H54 (cell line): ENCODE data around the gene MAGI1.

Experiments
- DNase-seq: peaks from one replicate; pipeline ENCODE4 v3.0.0; 2011; ENCODE audit warnings: low spot score, mixed read lengths; ENCODE audit not compliant: insufficient read length
- FAIRE-seq: peaks from 3 replicates; lab custom pipeline; 2011; peaks lifted over from hg19 to GRCh38; lab: Jason Lieb, UNC
- POLR2A ChIP-seq: IDR thresholded peaks from 2 replicates; pipeline ENCODE4 v1.6.1; 2011; ENCODE audit warnings: low read depth, mild to moderate bottlenecking, low read length

Gene MAGI1

DNA sequence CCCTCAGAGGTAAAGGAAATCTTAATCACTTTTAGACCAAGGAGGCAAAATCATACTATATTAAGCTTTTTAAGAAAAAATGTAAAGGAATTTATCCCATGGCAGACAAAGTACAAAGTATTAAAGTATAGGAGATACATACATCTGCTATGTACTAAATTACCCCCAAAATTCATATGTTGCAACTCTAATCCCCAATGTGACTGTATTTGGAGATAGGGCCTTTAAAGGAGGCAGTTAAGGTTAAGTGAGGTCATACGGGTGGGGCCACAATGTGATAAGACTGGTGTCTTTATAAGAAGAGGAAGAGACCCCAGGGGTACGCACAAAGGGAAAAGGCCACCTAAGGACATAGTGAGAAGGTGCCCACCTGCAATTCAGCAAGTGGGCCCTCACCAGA lies 693.9 kb downstream of the MAGI1 start:
- no peak for TF ChIP-seq POLR2A
- DNase-seq (no peak), FAIRE-seq (no peak)

DNA sequence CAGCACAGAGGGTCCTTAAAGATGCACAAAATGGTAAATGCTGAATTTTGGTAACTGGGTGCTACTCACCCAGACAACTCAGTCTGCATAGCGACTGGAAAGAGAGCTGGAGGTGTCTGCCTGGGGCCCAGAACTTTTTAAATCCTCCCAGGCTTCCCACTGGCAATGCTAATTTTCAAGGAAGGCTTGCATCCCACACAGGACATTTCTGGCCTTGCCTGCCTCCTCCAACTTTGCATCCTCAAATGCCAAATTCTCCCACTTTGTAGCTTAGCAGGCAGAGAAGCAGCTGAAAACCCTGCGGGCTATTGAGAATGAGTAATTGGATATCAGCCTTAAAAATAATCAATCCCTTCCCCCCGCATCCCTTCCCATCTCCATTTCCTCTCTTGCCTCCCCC lies 694.3 kb downstream of the MAGI1 start:
- TF ChIP-seq POLR2A, result no peak
- no peak for FAIRE-seq
- no peak for DNase-seq

DNA sequence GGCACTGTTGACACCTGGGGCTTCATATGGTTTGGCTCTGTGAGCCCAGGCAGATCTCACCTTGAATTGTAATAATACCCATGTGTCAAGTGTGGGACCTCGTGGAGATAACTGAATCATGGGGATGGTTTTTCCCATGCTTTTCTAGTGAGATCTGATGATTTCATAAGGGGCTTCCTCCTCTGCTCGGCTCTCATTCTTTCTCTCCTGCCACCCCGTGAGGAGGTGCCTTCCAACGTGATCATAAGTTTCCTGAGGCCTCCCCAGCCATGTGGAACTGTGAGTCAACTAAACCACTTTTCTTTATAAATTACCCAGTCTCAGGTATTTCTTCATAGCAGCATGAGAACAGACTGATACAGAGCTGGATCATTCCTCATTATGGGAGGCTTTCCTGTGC lies 695.0 kb downstream of the MAGI1 start:
- FAIRE-seq, result no peak
- no peak for DNase-seq
- no peak for TF ChIP-seq POLR2A

DNA sequence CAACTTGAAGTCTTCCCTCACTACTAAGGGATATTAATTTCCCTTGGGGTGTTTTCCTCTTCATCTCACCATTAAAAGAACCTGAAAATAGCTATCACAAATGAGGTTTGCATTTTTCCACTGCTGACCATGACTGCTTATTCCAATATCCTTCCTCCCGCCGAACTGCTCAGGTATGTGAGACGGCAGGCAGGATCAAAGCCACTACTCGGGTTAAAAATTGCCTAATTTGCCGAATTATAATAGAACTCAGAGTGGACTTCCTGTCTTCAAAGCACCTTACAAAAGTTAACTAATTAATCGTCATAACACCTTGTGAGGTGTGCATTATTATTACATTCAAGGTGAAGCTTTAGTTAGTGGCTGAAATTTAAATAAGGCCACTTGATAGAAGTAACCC lies 695.7 kb downstream of the MAGI1 start:
- TF ChIP-seq POLR2A, result no peak
- FAIRE-seq (no peak), DNase-seq (no peak)

DNA sequence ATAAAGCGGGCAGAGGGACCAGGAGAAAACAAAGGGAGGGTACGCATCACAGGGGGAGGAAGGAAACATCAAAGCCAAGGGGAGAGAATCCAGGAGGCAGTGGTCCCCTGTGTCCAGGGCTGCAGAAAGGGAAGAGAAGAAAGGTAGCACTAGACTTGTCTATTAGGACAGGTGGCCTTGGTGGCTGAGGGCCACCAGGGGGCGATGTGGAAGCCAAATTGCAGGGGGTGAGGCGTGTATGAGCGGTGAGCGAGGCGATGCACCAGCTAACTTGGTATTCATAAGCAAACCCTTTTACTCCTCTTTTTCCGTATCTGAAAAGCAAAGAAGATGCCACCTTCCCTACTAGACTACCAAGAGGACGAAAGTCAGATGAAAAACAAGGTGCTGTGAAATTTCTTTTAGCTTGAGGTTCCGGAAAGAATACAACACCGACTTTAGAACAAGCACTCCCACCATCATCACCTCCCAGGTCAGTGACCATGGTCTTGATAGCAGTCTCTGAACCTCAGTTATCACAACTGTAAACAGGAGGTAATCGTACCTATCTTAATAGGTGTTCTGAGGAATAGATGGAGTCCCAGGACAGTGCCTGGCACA lies 696.5 kb downstream of the MAGI1 start:
- FAIRE-seq (no peak), DNase-seq (peak; percentile 41)
- TF ChIP-seq POLR2A, result no peak

DNA sequence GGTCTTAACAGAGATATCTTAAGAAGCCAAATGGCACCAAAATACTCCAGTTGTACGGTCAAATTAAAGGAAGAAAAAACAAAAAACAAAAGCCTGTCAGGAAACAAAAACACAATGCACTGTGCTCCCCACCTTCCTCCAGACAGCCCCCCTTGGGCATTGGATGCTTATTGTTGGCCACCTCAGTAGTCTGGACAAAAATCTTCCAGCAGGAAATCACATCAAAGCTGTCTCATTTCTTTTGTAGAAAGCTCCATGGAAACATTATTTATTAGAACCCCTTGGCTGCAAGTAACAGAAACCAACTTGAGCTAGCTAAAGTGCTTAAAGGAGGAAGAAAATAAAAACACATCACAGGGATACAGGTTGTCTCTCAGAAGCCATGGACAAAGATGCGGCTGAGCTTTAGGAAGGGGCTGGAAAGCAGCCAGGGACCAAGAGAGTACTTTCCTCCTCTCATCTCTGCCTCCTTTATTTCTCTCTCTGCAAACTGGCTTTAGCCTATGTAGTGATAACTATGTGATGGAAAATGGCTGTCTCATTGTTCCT lies 699.5 kb downstream of the MAGI1 start:
- no peak for DNase-seq
- no peak for TF ChIP-seq POLR2A
- no peak for FAIRE-seq

DNA sequence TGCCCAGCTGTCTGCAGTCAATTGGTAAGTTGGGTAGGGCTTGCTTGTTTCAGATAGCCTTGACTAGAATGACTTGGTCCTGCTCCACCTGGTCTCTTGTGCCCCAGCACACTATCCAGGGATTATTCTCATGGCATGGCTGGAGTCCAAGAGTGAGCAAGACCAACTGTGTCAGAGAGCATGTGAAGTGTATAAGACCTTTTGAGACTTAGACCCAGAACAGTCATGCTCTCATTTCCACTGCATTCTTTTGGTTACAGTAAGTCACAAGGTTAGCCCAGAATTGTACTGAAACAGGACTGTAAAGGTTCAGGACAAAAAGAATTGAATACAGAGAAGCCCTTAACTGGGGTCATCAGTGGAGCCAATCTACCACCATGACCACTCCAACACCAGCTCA lies 700.1 kb downstream of the MAGI1 start:
- DNase-seq (no peak), FAIRE-seq (no peak)
- TF ChIP-seq POLR2A, result no peak

DNA sequence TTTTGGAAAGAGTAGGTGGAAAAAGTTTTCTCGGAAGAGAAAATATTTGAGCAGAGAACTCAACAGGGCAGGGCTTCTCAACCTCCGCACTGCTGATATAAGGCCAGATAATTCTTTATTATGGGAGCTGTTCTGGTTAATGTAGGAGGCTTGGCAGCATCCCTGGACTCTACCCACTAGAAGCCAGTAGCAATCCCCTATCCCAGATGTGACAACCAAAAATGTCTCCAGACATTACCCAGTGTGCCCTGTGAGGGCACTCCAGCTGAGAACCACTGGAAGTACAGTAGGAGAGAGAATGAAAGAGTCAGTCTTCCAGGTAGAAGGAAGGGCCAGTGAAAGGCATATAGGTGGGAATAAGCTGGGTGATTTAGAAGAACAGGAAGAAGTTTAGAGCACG lies 703.1 kb downstream of the MAGI1 start:
- no peak for FAIRE-seq
- no peak for TF ChIP-seq POLR2A
- no peak for DNase-seq

DNA sequence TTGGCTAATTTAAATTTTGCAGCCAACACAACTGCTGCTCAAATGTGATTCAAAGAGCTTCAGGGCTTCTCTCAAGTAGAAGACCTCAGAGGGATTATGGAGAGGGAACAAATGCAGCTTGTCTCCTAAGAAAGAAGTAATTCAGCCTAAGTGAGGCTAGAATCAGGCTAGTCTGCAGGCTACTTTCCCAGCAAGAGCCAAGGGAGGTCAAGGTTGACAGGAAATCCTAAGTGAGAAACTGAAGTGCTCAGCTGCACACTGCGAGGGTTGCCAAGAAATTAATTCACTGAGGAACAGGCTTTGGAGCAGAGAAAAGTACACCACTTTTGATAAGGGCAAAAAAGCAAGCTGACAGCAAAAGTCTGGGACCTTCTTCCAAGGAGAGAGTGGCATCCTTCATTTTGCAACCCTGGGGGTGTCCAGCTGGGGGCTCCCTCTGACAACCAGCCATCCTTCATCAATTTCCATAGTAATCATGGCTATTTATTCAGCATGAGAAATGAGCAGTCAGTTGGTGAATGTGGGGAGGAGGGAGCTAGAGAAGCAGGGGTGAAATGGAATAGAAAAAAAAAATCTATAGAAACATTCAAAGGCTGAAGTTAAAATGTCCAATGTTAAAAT lies 704.6 kb downstream of the MAGI1 start:
- no peak for FAIRE-seq
- DNase-seq, result no peak
- TF ChIP-seq POLR2A, result no peak

DNA sequence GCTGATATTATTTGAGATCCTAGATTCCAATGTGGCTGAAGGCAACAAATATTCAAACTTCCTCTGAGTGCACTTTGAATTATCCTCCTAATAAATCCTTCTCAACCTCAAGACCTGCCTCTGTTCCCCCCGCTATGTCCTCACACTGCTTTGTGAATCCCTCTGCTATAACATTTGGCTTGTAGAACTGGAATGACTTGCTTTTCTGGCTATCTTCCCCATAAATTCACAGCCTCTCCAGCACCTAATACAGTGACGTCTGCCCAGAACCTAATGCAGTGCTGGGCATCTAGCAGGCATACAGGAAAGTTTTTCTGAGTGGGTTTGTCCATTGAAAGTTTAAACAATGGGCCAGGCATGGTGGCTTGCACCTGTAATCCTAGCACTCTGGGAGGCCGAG lies 707.0 kb downstream of the MAGI1 start:
- DNase-seq, result no peak
- no peak for TF ChIP-seq POLR2A
- no peak for FAIRE-seq

DNA sequence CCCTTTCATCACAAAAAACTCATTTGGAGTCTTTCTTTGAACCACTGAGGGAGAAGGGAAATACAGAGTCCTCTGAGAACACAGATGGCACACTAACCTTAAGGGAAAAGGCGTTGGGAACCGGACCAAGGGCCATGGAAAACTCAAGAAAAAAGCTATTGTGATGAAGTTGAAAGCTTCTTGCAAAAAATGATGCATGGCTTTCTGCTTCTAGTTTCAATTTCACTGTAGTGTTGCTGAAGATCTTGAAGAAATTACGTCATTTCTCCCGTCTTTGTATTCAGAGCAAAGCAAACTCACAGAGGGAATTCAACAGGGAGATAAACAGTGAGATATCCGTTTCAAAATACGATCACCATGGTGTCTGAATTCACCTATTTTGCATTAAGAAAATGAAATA lies 708.6 kb downstream of the MAGI1 start:
- DNase-seq, result no peak
- peak; percentile 27 for FAIRE-seq
- TF ChIP-seq POLR2A, result no peak

DNA sequence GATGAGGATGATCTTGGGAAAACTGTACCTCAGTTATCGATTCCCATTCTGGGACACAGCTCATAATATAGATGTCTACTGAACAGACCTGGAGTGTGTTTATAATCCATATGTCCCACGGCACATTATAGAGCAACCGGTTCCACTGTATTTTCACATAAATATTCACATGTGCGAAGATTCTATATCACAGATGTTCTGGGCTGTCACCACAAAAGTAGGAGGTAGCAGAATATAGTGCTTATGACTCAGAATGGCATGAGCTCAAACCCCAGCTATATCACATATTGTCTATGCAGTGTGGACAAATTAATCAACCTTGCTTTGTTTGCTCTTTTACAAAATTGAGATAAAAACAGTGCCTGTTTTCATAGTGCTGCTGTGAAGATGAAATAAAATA lies 710.6 kb downstream of the MAGI1 start:
- TF ChIP-seq POLR2A, result no peak
- DNase-seq, result no peak
- FAIRE-seq, result no peak

DNA sequence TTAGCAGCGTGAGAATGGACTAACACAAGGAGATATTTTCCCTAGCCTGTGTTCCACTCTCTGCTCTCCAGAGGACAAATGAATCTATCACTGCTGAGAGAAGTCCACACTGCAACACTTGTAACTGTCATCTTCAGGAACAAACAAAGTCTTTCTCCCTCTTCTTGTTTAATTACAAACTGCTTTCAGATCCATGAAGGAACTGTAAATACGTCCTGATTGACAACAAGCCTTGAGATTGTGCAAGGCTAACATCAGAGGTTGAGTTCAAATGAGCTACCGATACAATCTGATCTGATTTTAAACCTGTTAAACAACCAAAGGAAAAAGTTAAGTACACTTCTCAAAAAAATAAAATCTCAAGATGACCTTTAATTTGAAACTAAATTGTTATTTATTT lies 712.1 kb downstream of the MAGI1 start:
- FAIRE-seq (peak; percentile 33), DNase-seq (no peak)
- TF ChIP-seq POLR2A, result no peak

DNA sequence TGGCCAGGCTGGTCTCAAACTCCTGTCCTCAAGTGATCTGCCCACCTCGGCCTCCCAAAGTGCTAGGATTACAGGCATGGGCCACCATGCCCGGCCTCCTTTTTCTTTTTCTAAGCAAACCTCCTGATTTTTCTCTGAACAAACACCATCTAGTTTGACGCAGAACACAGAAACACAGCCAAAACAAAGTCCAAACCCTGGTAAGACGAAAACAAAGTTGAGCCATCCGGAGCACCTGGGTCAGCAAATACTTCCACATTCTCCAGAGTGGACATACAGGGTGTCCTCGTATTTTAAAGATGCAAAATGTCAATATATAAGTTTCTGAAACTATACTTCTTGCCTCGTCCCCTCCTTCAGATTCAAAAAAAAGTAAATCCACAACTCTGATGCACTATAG lies 715.8 kb downstream of the MAGI1 start:
- DNase-seq, result no peak
- no peak for FAIRE-seq
- TF ChIP-seq POLR2A, result no peak

DNA sequence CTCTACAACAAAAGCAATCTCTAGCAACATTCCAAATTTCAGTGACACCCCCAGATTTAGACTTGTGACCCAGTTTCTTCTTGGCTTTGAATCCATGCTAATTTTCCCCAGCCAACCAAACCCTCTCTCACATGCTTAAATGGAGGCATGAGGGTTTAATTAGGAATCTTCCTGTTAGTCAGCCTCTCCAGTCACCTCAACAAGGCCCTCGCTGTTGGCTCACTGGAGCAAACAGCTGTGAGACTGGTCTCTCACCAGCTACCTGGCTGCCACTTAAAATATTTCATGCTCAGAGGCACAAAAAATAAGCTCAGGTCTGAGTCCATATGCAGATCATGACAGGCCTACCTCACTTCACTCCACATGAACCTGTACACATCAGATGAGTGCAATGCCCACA lies 720.5 kb downstream of the MAGI1 start:
- FAIRE-seq (no peak), DNase-seq (no peak)
- no peak for TF ChIP-seq POLR2A

DNA sequence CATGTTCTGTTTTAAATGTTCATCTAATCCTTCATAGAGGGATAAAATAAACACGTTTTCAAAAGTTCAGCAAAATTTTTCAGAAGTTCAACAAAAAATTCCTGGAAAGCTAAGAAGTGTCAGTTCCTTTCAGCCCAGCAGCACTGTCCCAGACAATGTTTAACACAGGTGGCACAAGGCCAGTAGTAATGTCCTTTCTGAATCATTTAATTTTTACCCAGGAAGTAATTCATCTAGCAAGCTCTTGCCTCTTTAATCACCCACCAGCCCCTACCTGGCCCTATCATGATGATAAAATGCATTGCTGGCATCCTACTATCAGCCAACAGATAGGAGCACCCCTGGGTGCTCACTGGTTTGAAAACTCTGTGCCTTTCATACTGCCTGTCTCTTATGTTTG lies 723.8 kb downstream of the MAGI1 start:
- no peak for FAIRE-seq
- DNase-seq, result no peak
- no peak for TF ChIP-seq POLR2A
